GM12873 (cell line): ENCODE data around the gene GPR37.

Experiments used
- CTCF ChIP-seq: IDR thresholded peaks from 2 replicates; pipeline ENCODE4 v1.5.1; 2012; ENCODE audit warnings: low read depth, mild to moderate bottlenecking, moderate library complexity, low read length, control low read depth; ENCODE audit not compliant: insufficient read depth; ENCODE audit errors: missing control alignments

The GPR37 gene

DNA sequence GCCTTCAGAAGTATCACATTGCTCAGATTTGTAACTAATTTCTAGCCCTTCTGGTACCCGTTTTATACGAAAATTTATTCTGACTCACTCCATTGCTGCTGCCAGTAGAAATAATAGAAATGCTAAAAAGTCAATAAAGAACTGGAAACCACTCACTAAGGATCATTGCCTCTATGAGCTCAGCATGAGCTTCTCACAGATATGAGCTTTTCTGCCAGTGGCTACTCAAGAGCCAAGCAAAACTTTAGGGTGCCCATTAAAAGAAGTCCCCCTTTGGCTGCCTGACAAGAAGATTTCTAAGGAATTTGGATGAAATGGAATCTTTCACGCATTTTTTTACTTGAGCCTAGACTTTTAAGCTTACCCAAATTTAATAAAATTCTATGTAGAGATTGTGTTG is 52.5 kb downstream of the GPR37 start:
- no peak for TF ChIP-seq CTCF

DNA sequence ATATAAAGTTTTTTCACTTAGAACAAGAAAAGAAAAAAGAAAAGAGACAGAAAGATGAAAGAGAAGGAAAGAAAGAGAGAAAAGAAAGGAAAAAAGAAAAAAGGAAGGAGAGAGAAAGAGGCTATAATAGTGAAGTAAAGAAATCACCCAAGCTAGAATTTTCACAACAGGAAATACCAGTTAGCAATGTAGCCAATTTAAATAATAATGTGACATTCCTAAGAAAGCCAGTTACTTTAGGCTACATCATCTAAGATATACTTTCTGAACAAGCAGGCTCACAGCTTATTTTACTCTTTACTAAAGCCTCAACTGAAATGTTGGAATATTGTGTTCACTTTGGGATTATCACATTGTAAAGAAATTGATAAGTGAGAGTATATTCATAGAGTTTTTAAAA is 53.6 kb downstream of the GPR37 start:
- no peak for TF ChIP-seq CTCF

DNA sequence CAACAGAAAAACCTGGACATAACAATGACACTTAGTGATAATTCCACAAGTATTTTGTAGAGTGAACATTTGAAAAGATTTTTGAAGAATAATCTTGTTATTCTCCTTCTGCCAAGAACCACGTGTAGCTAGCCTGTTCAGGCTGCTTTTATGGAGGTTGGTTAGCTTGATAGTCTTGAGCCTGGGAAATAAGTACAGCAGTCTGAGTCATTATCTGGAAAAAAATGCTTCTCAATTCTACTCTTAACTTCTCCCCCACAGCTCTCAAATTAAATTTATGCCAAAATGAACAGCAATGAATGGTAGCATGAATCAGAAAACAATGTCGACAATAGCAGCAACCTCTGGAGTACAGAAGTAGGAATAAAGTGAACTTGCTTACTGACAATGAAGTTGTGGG is 63.2 kb downstream of the GPR37 start:
- TF ChIP-seq CTCF, result no peak

DNA sequence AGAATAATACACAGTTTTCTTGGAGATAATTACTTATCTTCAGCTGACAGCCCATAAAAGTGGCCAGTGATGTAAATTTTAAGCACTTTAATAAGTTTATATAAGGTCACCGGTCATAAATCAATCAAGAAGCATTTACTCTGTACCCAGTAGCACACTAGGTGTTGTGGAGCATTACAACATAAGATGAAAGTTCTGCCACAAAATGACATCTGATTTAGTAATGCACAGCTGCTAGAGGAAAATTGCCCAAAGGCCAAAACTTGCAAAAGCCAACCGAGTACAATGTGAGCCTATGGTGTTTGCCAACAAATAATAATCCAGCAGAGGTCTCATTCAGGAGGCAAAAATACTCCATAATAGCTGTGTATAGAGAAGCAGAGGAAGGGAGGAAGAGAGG is 63.6 kb downstream of the GPR37 start:
- no peak for TF ChIP-seq CTCF

- TF ChIP-seq CTCF, result no peak
Observed at GRCh38 chr7:124700655-124701054, 64.9 kb downstream of the GPR37 start.

DNA sequence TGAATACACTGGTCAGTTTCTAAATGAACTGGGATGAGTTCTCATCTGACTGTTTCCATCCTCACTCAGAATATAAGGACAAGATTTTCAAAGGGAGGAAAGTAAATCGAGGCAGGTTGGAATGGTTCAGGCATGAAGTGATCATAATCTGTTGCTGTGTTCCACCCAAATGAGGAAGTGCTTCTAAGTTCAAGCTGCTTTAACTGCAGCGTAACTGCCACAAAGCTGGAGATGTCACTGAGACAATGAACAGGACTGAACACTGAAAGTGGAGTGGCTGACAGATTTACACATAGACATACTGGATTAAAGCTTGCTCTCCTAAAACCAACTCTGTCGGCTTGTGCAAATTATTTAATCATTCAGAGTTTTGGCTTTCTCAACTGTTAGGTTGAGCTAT is 66.6 kb downstream of the GPR37 start:
- no peak for TF ChIP-seq CTCF

- TF ChIP-seq CTCF, result no peak
Observed at GRCh38 chr7:124697746-124698145, 67.8 kb downstream of the GPR37 start.
